ENCODE measurements around the gene CDYL2.
"Not testable (repeated sequence)": the region's sequence is repeated elsewhere in the genome, so short reads cannot be mapped to it uniquely, and the experiment has no call there.

CDYL2 gene

DNA sequence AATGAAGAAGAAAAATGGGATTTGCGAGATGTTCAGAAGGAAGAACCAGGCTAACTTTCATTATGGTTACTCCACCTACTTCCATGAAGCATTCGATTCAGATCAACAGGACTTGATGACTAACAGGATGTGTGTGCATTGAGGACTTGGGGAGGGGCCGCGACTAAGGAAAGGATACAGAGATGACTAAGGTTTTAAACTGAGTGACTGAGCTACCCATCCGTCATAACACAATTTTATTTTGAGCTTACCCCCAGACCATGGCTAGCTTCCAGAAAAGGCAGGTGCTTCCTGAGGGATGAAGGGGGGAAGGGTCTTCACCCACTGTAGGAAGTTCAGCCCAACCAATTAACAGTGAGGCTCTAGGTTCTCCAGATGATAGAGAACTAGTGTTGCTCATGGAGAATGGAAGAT is 2.5 kb upstream of the CDYL2 start:
- no peak for DNase-seq

DNA sequence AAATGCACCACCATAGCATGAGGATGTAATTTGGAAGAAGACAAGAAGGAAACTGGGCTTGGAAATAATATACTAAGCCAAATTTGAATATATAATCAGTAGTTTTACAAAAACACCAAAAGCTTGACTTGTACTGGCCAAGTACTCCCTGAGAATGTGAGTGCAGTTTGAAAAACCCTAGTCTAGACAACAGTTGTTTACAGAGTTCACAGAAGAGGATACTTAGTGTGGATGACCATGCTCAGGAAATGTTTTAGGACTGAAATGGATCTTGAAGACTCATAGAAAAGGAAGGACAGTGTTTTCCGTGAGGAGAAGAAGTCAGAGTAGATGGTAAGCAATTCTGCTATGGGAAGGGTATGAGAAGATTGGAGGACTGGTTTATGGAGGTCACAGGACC is 1.9 kb upstream of the CDYL2 start:
- no peak for DNase-seq

DNA sequence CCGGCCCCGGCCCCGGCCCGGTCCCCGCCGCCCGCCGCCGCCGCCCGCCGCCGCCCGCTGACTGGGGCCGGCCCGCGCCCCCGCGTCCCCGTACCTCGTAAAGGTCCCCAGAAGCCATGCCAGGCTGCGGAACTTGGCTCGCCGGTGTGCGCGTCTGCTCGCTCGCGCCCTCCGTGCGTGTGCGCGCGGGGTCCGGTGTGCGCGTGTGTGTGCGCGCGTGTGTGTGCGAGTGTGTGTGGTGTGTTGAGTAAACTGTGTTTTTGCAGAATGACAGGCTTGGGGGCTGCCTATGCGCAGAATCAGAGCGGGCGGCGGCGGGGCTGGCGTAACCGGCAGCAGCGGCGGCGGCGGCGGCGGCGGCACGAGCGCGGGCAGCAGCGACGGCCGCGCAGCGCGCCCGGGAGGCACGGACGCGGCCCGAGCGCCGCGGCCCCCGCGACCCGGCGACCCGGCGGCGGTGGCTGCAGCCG is 307 bp downstream of the CDYL2 start:
- no peak for DNase-seq

DNA sequence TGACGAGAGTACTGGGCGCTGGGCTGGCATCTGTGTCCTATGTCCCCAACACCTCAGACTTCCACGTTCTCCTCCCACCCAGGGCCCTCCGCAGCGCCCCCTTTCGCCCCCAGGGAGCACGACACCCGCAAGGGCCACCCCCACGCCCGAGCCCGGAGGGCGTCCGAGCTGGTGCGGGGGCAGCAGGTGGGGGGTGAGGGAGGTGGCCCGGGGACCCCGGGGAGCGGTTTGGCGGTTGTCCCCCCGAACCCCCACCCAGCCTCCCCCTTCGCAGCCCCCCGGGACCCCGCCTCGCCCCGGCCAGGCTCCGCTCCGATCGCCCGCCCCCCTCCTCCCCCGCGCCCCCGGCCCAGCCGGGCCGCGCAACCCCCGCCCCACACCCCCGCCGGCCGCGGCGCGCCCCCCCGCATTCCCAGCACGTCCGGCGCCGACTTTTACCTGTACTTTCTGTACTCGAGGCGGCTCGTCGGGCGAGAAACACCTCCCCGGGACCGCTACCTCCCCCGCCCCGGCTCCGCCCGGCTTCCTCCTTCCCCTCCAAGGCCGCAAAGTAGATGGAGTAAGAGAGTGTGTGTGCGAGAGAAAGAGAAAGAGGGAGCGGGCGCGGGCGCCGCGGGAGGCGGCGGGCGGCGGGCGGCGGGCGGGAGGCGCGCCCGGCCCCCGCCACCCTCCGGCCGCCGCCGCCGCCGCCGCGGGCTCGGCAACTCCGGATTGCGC is 901 bp downstream of the CDYL2 start:
- DNase-seq, result no peak

DNA sequence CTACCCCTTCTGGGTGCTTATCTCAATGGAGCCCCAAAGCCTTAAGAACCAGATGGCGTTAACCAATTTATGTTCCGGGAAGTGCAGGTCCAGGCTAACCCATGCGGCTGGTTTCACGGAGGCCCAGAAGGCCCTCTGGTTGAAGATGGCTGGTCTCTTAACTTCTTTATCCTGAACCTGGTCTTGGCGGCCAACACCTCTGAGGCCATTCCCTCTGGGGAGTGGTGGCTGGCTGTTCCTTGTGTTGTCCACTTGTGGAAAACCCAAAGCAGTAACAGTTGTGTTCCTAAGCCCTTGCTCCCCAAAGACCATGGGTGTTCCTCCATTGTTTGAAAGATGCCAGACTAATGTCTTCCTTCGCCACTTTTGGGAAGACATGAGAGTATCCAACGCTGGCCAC is 1.5 kb downstream of the CDYL2 start:
- no peak for DNase-seq

DNA sequence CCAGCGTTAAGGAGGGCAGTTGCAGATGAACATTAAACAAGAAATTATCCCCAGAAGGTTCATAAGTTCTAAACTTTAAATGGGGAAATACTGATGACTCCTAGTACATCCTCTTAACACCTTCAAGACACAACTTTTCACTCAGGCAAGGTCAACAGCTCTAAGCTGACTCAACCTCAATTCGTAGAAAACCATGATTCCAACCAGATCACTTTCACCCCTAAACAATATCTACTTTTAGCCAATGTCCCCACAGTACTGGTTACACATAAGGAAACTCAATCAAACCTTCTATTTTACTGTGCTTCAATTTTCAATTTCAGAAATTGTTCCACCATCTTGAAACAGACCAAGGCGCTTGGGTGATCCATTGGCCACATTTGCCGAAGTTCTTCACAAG is 2.3 kb downstream of the CDYL2 start:
- DNase-seq, result no peak

DNA sequence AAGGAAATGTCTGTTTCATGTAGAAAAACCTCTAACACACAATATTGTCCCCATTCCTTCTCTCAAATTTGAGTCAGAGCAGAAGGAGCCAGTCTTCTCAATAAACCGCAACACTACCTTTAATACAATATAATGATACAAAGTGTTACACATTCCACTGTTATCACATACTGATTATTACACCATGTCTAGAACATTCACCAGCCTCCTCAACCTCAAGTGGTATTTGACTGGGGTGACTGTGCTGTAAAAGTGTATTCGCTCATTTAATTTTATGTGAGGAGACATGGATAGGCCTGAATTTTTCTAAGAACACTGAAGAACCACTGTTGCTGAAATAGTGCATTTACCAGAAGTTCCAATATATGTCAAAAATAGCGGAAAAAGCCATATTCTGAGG is 10.3 kb downstream of the CDYL2 start:
- DNase-seq, result no peak

DNA sequence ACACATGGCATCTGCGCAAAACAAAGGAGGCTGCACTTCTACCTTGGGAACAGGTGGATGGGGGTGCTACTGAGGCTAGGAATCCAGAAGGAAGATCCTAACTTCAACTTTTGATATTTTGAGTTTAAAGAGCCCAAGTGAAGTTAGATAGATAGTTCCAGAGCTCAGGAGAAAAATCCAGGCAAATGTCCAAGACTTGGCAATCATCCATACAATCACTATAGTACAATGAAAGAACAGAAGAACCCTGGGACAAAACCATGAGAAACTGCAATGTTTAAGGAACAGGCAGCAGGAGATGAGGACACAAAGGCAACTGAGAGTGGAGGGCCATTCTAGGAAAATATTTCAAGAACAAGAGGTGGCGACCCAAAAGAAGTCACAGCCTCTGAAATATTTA is 12.4 kb downstream of the CDYL2 start:
- DNase-seq, result no peak

DNA sequence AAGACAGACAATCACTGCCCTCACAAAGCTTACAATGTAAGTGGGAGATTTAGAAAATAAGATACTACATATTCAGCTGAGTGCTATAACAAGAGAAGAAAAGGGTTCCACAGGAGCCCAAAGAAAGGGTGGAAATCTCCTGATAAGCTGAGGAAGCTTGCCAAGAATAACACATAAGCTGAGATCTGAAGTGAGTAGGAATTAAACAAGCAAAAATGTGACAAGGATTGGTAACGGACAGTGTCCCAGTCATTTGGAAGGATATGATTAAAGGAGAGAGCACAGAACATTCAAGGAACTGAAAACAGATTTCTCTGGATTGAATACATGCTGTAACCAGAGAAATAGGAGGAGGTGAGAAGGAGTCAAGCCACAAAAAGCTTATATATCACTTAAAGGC is 13.0 kb downstream of the CDYL2 start:
- DNase-seq, result no peak

DNA sequence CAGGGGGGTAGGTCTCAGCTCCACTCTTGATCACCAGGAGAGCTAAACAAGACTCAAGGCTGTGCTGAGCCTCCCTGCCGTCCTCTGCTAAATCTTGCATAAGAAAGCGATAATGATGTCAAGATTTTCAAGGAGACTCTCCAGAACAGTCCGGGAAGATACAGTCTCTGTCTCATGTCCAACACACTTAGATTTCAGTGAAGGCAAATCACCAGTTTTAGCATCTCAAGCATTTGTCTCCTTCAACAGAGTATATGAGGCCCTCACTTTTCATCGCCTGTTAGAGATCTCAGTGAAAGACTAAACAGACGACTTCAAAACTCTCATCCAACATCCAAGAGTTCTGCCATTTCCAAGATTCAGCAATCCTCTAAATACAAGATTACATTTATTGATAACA is 13.6 kb downstream of the CDYL2 start:
- no peak for DNase-seq

DNA sequence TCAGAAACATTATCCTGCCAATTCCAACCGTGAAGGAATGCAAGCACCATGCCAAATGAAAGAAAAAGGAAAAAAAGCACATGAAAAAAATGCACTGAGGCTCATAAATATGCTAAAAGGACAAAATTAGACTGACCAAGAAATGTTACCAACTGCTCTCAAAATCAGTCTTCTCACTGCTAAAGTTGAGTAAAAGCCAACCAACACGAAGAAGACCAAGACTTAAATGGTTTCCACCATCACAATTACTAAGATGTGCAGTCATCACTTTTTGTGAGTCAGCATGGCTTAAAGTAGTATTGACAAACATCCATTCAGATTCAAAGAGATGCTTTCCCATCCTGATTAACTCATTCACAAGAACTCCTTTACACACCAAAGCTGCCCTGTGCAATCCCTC is 16.4 kb downstream of the CDYL2 start:
- DNase-seq, result no peak

DNA sequence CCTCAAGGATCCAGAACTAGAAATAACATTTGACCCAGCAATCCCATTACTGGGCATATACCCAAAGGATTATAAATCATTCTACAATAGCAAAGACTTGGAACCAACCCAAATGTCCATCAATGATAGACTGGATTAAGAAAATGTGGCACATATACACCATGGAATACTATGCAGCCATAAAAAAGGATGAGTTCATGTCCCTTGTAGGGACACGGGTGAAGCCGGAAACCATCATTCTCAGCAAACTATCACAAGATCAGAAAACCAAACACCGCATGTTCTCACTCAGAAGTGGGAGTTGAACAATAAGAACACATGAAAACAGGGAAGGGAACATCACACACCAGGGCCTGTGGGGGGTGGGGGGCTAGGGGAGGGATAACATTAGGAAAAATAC is 17.8 kb downstream of the CDYL2 start:
- not testable (repeated sequence) for DNase-seq

DNA sequence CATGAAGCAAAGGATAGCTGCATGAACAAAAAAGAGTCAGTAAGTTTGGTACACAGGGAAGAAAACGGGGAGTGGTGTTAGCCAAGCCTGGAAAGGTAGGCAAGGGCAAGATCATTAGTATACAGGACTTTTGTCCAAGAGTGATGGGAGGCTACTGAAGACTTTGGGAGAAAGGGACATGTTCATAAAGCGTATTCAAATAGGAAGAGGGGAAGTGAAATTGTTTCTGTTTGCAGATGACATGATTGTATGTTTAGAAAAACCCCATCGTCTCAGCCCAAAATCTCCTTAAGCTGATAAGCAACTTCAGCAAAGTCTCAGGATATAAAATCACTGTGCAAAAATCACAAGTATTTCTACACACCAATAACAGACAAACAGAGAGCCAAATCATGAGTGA is 19.4 kb downstream of the CDYL2 start:
- no peak for DNase-seq

DNA sequence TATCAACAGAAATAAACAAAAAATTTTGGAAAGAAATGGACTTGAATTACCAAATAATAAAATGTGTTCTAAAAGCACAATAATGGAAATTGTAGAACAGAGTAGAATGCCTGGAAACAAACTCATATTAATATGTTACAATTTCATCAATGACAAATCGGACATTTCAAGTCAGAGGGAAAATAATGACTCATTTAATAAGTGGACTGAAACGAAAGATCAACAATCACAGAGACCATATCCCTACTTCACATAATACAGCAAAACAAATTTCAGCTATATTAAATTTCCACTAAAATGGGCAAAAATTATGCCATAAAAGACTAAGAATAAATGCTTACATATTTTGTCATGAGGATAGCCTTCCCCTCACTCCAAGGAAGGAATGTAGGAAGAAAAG is 25.7 kb downstream of the CDYL2 start:
- DNase-seq, result no peak

DNA sequence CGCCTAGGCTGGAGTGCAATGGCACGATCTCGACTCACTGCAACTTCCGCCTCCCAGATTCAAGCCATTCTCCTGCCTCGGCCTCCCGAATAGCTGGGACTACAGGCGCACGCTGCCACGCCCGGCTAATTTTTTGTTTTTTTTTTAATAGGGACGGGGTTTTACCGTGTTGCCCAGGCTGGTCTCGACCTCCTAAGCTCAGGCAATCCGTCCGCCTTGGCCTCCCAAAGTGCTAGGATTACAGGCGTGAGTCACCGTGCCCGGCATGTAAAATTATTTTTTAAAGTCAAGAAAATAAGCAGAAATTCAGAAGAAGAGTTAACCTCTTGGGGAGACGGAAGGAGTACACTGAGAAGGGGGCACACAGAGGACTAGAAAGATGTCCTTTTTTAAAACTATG is 27.5 kb downstream of the CDYL2 start:
- no peak for DNase-seq

DNA sequence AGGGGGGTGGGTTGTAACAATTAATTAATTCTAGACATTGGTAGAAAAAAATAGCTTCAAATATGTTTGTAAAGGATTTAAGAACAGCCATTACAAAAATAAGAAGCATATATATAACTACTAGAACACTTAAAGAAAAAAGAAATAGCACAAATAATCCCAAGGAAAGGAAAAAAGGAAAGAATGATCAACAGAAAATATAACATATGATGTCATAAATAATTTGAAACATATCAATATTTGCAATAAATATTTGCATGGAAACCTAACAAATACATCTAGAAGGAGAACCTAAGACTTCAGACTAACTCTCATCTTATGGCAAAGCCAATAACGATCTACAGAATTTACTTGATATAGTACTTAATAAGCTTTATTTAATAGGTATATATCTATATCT is 28.9 kb downstream of the CDYL2 start:
- no peak for DNase-seq

DNA sequence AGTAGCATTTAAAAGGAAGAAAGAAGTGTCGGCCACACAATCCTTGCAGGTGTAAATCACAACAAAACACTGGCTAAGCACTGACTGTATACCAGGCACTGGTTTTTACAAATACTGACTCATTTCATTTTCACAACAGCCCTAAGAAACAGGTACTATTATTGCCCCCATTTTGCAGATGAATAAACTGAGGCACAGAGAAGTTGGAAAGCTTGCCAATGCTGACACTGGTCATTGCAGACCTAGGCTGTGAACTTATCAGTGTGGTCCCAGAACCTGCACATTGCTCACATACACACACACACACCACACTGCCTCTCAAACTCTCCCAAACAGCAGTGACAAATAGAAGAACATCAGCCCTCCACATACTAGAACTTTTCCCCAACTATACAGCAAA is 37.6 kb downstream of the CDYL2 start:
- DNase-seq, result no peak

DNA sequence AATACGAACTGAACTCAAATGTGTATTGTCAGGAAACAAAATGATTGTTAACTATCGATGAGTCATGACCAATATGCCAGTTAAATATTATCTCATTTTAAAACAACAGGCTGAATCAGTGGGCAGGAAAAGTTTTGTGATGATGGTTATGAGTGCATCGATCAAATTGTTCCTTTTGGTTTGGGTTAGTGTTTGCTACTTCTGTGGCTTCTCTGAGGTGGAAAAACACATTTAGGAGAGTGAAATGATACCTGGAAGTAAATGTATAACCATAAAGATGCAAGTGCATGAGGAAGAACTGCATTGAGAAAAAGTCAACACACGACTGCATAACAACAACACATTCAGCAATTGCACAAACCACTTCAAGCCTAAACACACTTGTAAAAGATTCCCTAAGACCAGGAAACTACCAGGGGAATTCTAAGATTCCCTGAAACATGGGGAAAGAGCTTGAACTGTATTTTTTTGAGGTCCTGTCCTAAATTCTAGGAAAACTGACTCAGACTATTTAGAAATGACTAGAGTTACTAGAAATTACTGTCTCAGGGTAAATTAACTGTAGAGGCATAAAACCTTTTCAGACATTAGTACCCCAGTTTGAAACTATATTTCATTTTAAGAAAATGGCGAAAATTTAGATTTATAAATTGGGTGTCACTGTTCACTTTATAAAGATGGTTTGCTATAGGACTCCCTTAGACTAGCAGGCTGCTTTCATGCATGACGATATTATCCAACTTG is 44.8 kb downstream of the CDYL2 start:
- no peak for DNase-seq

DNA sequence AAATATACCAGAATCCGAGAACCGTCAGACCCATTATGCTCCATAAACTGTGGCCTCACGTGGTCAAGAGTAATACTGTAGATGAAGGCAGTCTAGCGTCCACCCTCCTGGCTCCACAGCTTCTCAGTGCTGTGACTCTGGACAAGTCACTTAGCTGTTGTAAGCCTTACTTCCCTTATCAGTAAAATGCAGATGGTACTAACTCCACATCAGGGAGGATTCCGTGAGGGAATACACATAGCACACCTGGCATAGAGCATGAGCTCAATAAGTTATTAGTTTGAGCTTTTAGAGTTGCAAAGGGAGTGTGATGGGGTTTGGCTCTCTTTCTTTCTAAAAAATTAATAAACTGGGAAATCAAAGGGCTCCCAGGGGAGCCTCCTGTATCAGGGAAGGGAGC is 49.9 kb downstream of the CDYL2 start:
- no peak for DNase-seq

DNA sequence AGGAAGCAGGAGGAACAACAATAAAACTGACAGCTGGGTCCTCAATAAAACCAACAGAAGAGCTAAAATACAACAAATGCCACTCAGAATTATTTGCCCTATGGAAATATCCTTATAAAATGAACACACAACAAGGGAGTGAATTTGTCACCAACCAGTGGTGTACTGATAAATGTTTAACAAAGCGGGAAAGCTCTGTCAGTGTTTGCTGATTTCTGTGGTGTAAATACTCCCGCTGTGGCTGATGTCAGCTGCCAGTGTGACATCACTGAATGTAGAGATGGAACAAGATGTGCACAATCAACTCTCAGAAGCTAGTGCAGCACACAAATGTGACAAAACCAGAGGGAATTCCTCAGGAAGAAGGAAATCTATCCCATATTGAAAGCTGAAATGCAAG is 51.9 kb downstream of the CDYL2 start:
- DNase-seq, result no peak

DNA sequence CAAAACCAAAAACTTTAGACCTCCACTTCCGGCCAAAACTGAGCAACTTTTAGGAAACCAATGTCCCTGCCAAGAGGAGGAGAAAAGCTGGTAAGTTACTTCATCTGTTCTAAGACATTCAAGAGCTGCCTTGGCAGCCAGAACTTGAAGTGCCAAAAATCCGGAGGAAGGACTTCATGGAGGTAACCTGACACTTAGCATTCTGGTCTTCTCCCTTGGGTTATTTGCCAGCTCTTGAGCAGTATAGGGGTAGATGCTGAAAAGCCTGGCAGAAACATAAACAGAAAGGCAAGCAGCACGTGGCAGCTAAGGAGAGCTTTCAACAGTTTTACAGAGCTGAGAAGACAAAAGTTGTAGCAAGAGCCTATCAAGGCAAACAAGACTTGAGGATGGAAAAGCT is 53.2 kb downstream of the CDYL2 start:
- DNase-seq, result peak; percentile 35

DNA sequence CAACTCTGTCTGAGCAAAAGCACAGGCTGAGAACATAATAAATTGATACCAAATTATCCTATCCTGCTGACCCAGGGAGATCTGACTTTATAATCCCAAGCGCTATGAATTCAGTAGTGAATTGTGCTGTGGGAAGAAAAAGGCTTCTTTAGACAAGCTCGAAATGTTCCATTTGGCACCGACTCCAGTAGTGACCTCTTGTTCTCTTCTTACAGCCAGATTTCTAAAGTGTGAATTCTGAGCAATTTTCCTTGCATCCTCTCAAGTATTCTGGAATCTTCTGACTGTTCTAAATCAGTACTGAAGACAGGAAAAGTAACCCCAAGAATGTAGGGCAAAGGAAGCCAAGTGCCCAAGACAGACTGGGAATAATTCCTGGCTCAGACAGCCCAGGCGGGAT is 58.2 kb downstream of the CDYL2 start:
- no peak for DNase-seq

DNA sequence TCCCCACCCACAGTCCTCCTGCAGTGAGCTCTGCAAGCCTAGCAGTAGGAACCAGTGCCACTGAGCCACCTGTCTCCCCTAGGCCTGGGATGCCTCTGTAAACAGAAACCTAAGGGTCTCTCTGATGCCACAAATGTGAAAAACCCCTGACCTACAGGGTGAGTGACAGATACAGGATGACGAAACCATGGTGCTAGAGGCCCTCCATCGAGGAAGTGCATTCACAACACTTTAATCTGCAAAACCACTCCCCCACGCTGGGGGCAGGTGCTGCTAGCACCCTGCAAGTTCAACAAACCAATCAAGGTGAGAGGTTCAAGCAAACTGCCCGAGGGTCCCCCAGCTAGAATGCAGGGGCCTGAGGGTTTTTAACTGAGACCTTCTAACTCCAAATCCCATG is 59.5 kb downstream of the CDYL2 start:
- DNase-seq, result no peak

DNA sequence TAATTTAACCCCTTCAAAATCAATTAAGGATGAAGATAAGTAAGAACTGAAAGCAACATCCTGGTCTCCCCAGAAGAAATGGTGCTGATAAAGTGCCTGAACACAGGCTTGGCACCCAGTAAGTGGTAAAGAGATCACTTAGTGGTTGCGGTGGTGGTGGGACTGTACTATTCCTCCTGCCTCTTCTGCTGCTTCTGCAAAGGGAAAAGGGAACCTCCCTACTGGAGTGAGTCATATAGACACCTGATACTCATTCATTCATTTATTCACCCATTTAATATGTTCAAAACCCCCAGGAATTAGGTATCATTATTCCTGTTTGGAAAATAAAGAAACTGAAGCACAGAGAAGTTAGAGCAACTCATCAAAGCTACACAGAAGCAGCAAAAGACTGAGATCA is 60.6 kb downstream of the CDYL2 start:
- no peak for DNase-seq

DNA sequence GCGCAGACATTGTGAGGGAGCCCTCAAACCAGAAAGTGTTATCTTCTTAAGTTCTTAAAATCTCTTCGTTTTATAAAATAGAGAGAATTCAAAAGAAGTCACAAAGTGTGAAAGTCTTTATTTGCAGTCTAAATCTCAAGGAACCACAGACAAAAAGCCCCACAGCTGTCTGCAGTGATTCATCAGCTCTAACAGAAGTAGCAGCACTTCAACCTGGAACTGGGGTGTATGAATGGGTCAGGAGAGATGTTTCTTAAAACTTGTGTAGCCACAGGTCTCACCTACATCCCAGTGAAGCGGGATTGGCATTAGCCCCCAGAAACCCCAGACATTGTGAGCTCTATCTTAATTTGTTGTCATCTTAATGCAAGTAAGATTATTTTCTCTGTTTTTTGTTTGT is 61.1 kb downstream of the CDYL2 start:
- no peak for DNase-seq

Data from DMS79 treated with DMSO at 0.1 percent for 48 hours (cell line).